K562 (cell line): ENCODE results near the gene ANXA2. TPM values are rescaled to one million over a fixed set of nuclear protein-coding genes. Genes with fewer than 3 reads are reported as not detected.
A peak's percentile ranks its signal among the peaks of the same experiment; 100 is the strongest.

Source experiments
- ATAC-seq: fragments of 200-7000 bp; cut with Tn5 transposase; 3 replicates; pipeline ENCODE4 v1.9.1; 2020; ENCODE audit warnings: moderate library complexity
- BruUV-seq: library from RNA; stranded (reverse); fragments of 400-500 nt; replicated peaks from 2 replicates; lab custom pipeline; 2021; lab: Mats Ljungman, UMichigan
- CTCF ChIA-PET: fragments of 300-600 bp; formaldehyde crosslinking; extraction: SDS; loops from one replicate; lab custom pipeline; 2021; ENCODE audit warnings: low intra/inter-chr PET ratio; lab: Yijun Ruan, JAX
- POLR2A ChIA-PET: fragments of 300-600, 350-650 bp; sonication (Branson Sonifier 250); formaldehyde crosslinking; extraction: SDS; loops from one replicate; lab custom pipeline; 2021; ENCODE audit warnings: antibody characterized with exemption, inconsistent platforms; lab: Yijun Ruan, JAX
- DNase-seq, 4 experiments: peaks; one replicate each; pipeline versions ENCODE4 v3.0.0 to v3.0.0-alpha.2; 2011 to 2018; ENCODE audit warnings: low spot score in 3 of 4, mixed read lengths in 3 of 4; ENCODE audit errors: extremely low read depth in 1 of 4
- FAIRE-seq: peaks from 2 replicates; lab custom pipeline; 2011; peaks lifted over from hg19 to GRCh38; lab: Jason Lieb, UNC
- H2AFZ ChIP-seq: 2 replicates; pipeline ENCODE4 v1.6.0; 2011; ENCODE audit warnings: low read depth, low read length, control low read depth, inconsistent platforms
- H3K27ac ChIP-seq: fragments of 200-600 bp; 3 replicates; pipeline ENCODE4 v1.8.0; 2011; ENCODE audit warnings: low read depth, mild to moderate bottlenecking, control low read depth, inconsistent platforms, low read length, moderate library complexity, mixed read lengths; ENCODE audit errors: extremely low read depth
- H3K27me3 ChIP-seq, 2 experiments: fragments of 300-600 bp in 1 of 2; 2 replicates in 1 of 2; 3 replicates in 1 of 2; pipeline versions ENCODE4 v1.6.0 to v1.8.0; 2011; ENCODE audit warnings: inconsistent platforms in 2 of 2, low read length in 2 of 2, mild to moderate bottlenecking in 1 of 2, mixed read lengths in 1 of 2, moderate library complexity in 1 of 2; ENCODE audit not compliant: control insufficient read depth in 2 of 2, insufficient read depth in 2 of 2
- H3K36me3 ChIP-seq: fragments of 300-600 bp; 3 replicates; pipeline ENCODE4 v1.8.0; 2011; ENCODE audit warnings: mild to moderate bottlenecking, low read length, inconsistent platforms; ENCODE audit not compliant: control insufficient read depth, insufficient read depth
- H3K4me1 ChIP-seq, 2 experiments: fragments of 200-600 bp in 1 of 2; replicated peaks in 1 of 2; 2 replicates in 1 of 2; 3 replicates in 1 of 2; pipeline versions ENCODE4 v1.5.1 to v1.8.0; 2011; ENCODE audit warnings: inconsistent platforms in 2 of 2, low read length in 2 of 2, mild to moderate bottlenecking in 1 of 2, mixed read lengths in 1 of 2, moderate library complexity in 1 of 2; ENCODE audit not compliant: control insufficient read depth in 2 of 2, insufficient read depth in 2 of 2
- H3K4me2 ChIP-seq: 2 replicates; pipeline ENCODE4 v1.6.1; 2011; ENCODE audit warnings: low read length, control low read depth, inconsistent platforms, mixed read lengths; ENCODE audit not compliant: insufficient read depth
- H3K4me3 ChIP-seq: fragments of 200-600 bp; sonication (generic), shearing (Covaris generic); 2 replicates; pipeline ENCODE4 v1.5.1; 2016; ENCODE audit warnings: control low read depth, inconsistent platforms
- H3K79me2 ChIP-seq: fragments of 200-600 bp; 3 replicates; pipeline ENCODE4 v1.8.0; 2011; ENCODE audit warnings: low read length, inconsistent platforms; ENCODE audit not compliant: control insufficient read depth, insufficient read depth
- H3K9ac ChIP-seq, 2 experiments: 2 replicates each; pipeline versions ENCODE4 v1.6.0 to v1.6.1; 2011; ENCODE audit warnings: low read depth in 2 of 2, low read length in 2 of 2, control low read depth in 1 of 2, inconsistent platforms in 1 of 2, mild to moderate bottlenecking in 1 of 2, mixed read lengths in 1 of 2; ENCODE audit not compliant: insufficient read depth in 1 of 2
- H3K9me1 ChIP-seq: one replicate; pipeline ENCODE4 v1.6.0; 2011; ENCODE audit warnings: inconsistent platforms, mild to moderate bottlenecking, low read length, moderate library complexity; ENCODE audit not compliant: control insufficient read depth, insufficient read depth
- H3K9me3 ChIP-seq: replicated peaks from 2 replicates; pipeline ENCODE4 v1.5.1; 2011; ENCODE audit warnings: low read depth, low read length, inconsistent platforms; ENCODE audit not compliant: control insufficient read depth, insufficient read depth
- H4K20me1 ChIP-seq: replicated peaks from 2 replicates; pipeline ENCODE4 v1.6.1; 2011; ENCODE audit warnings: low read length, inconsistent platforms, mixed read lengths; ENCODE audit not compliant: control insufficient read depth, insufficient read depth
- ATF3 ChIP-seq, 2 experiments: fragments of 450-650 bp in 1 of 2; sonication (generic) in 1 of 2; formaldehyde crosslinking in 1 of 2; IDR thresholded peaks in 1 of 2; conservative IDR thresholded peaks in 1 of 2; 2 replicates each; pipeline versions ENCODE4 v1.6.1 to v1.8.1; 2016 to 2023; ENCODE audit warnings: mild to moderate bottlenecking in 2 of 2, moderate library complexity in 2 of 2, inconsistent platforms in 1 of 2, missing genetic modification reagents in 1 of 2
- IRF9 ChIP-seq: fragments of 450-650 bp; IDR thresholded peaks from 2 replicates; pipeline ENCODE4 v1.6.1; 2016; ENCODE audit warnings: missing biosample characterization, missing genetic modification characterization
- RBFOX2 ChIP-seq: fragments of 200-400 bp; formaldehyde crosslinking; IDR thresholded peaks from 2 replicates; pipeline ENCODE4 v1.6.1; 2017; ENCODE audit warnings: low read depth, mild to moderate bottlenecking, low read length, moderate library complexity
- SRSF3 ChIP-seq: fragments of 200-400 bp; formaldehyde crosslinking; IDR thresholded peaks from 2 replicates; pipeline ENCODE4 v1.6.1; 2016; ENCODE audit warnings: mild to moderate bottlenecking, low read length, moderate library complexity; ENCODE audit not compliant: insufficient read depth
- U2AF2 ChIP-seq: fragments of 200-400 bp; formaldehyde crosslinking; optimal IDR thresholded peaks from 2 replicates; pipeline ENCODE3; 2017; ENCODE audit warnings: low read depth, mild to moderate bottlenecking, low read length
- XRCC5 ChIP-seq: fragments of 200-400 bp; formaldehyde crosslinking; IDR thresholded peaks from 2 replicates; pipeline ENCODE4 v1.6.1; 2017; ENCODE audit warnings: low read depth, mild to moderate bottlenecking, low read length
- ZNF318 ChIP-seq, 2 experiments: fragments of 450-650 bp; IDR thresholded peaks; 2 replicates each; pipeline ENCODE4 v1.6.1; 2016; ENCODE audit warnings: mild to moderate bottlenecking in 2 of 2, borderline replicate concordance in 1 of 2, low read depth in 1 of 2, moderate library complexity in 1 of 2
- WGBS: fragments of 100-300 bp; shearing (Covaris generic); methylation state at CpG from one replicate; pipeline ENCODE4 v1.1.6; 2016; ENCODE audit warnings: low coverage, mixed read lengths; ENCODE audit not compliant: insufficient coverage; ENCODE audit errors: missing lambda C conversion rate; 5-methylcytosine and 5-hydroxymethylcytosine counted together
- in situ Hi-C: fragments of 300-500 bp; cut with MboI; formaldehyde crosslinking; loops from 4 replicates; pipeline ENCODE4 v1.15.0; 2018; ENCODE audit warnings: inconsistent platforms, mixed read lengths
- intact Hi-C: fragments of 100-400 bp; cut with micrococcal nuclease; formaldehyde crosslinking; loops from 2 replicates; pipeline ENCODE4 v1.14.2; 2022
- polyA plus RNA-seq, 8 experiments: library from polyadenylated mRNA; depleted of rRNA in 4 of 8; stranded (reverse) in 5 of 8; unstranded in 3 of 8; fragments of >200 nt; fragmentation: Nextera tagmentation in 2 of 8; fragmentation: Illumina TruSeq in 1 of 8; extraction: Ambion mirVana in 2 of 8; extraction: Trizol in 1 of 8; gene quantifications; 2 replicates each; pipeline versions ENCODE4 v1.2.1 to v1.2.3, GENCODE V29; 2011 to 2014; ENCODE audit warnings: inconsistent platforms in 1 of 8, missing spikeins in 1 of 8
- total RNA-seq, 7 experiments: library from RNA; depleted of rRNA in 6 of 7; stranded (reverse); fragments of >200 nt in 6 of 7; fragmentation: Illumina TruSeq in 2 of 7; extraction: Trizol in 2 of 7; gene quantifications; 2 replicates each; pipeline versions ENCODE4 v1.2.1 to v1.2.3, GENCODE V29; 2011 to 2021; ENCODE audit warnings: low replicate concordance in 1 of 7

Gene ANXA2
- total and polyA plus RNA-seq, 9 of the 15 experiments (the other 6 are each of a cell fraction or from before 2014, with no cell fraction given) = 301 to 1,102 (median 452) TPM

GRCh38 chr15:60363903-60364611, 33.7 kb downstream of the ANXA2 start (continued):
- TF ChIP-seq XRCC5 (no peak), U2AF2 (no peak)

- FAIRE-seq = no peak
- Histone ChIP-seq H3K9ac (no peak overlapping the region), H3K27me3 (no peaks in the 10 kb centered on the region), H4K20me1 (peaks cover 7% of the 10 kb centered on the region; the same call in 1 of the 2 replicates), H3K36me3 (peaks cover 67% of the 10 kb centered on the region), H3K27ac (no peak overlapping the region), H3K4me3 (no peak overlapping the region), H3K4me2 (no peak overlapping the region), H3K9me3 (no peaks in the 10 kb centered on the region), H2AFZ (no peak overlapping the region), H3K4me1 (no peaks in the 10 kb centered on the region; a peak in 1 of 5 replicates), H3K79me2 (no peaks in the 10 kb centered on the region), H3K9me1 (no peaks in the 10 kb centered on the region)
- BruUV-seq = TSS peak; percentile 8
- in situ Hi-C loops = loop anchor here (5.0 kb wide), 1 partner anchor 149 kb away; no protein-coding TSS in a partner anchor
- intact Hi-C loops = no loop called here
- no peak for DNase-seq
- 88% methylated on average over 2 of the region's 2 CpGs for WGBS
- CTCF ChIA-PET = interaction anchor here (0.6 kb wide), 1 partner anchor 74 kb away, joined by 4 read pairs; no protein-coding TSS in a partner anchor
- POLR2A ChIA-PET = interaction anchor here (0.9 to 1.4 kb wide), 4 partner anchors 11 to 34 kb away, joined by 4 to 5 read pairs (median 4); partner anchors contain the start of gene ANXA2
- ATAC-seq = no peak
- 0 out of 2 replicates have a peak, but pooled peaks have one; percentile 4 for TF ChIP-seq ATF3 (IDR thresholded peaks at IDR 0.05)
- no peak for TF ChIP-seq ATF3 (CRISPR knock-in tag; conservative IDR thresholded peaks at IDR 0.05)
- TF ChIP-seq RBFOX2 = no peak
- no peak for TF ChIP-seq IRF9 (tag)
- TF ChIP-seq ZNF318 (IDR thresholded peaks at IDR 0.05; ENCODE audit: borderline replicate concordance in 1 of 2, low read depth in 1 of 2) = no peak
- no peak for TF ChIP-seq SRSF3
Measured at GRCh38 chr15:60363087-60363549, 34.7 kb downstream of the ANXA2 start.
